ENCODE data around the gene KLHL1.

The KLHL1 gene

GRCh38 chr13:69857183-69857821 lies 250.9 kb downstream of the KLHL1 start:
- DNase-seq = no peak

GRCh38 chr13:69856331-69856730 lies 251.9 kb downstream of the KLHL1 start:
- no peak for DNase-seq

- no peak for DNase-seq
Observed at GRCh38 chr13:69828527-69828926, 279.7 kb downstream of the KLHL1 start.

DNA sequence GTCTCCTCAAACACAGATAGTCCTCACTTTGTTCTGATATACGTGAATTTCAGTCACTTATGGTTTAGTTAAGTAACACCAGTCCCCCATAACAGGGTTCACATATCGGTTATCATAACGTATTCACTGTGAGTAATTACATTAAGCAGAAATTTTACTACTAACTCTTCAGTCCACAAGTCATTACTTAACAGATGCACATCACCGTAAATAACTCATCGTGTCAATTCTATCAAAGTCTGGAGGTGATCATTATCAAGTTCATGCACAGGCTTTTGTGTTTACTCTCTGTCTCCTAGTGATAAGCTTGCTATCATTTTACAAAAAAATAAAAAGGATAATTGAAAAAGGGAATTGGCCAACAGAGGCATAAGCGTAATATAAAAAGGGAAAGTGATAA lies 288.1 kb downstream of the KLHL1 start:
- DNase-seq = no peak

DNA sequence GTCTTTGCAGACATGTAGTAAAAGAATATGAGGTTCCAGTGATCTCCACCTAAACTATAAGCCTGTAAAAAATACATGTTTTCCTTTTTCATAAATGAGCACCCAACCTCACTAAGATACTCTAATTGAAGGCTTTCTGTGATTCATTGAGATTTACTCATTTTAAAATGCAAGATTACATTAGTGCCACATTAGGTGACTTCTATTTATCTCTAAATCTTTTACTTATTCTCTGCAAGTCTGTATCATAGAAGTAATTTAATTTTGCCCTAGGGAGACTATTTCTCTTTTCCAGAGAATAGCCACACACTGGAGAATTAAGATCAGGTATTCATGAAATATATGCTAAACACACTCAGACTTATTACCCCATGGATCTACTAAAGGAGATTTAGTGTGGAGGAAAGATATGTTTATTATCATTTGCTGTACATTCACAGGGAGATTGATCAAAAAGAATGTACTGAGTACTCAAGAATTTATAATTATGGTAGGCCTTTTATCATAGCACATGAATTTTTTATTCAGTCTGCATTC lies 290.9 kb downstream of the KLHL1 start:
- no peak for DNase-seq

GRCh38 chr13:69809152-69809551 lies 299.1 kb downstream of the KLHL1 start:
- DNase-seq = no peak

GRCh38 chr13:69796256-69796655 lies 312.0 kb downstream of the KLHL1 start:
- DNase-seq = no peak

- DNase-seq = no peak
Observed at GRCh38 chr13:69793783-69794453, 314.3 kb downstream of the KLHL1 start.

- no peak for DNase-seq
Observed at GRCh38 chr13:69776937-69777336, 331.3 kb downstream of the KLHL1 start.

- no peak for DNase-seq
Observed at GRCh38 chr13:69769608-69770007, 338.6 kb downstream of the KLHL1 start.

DNA sequence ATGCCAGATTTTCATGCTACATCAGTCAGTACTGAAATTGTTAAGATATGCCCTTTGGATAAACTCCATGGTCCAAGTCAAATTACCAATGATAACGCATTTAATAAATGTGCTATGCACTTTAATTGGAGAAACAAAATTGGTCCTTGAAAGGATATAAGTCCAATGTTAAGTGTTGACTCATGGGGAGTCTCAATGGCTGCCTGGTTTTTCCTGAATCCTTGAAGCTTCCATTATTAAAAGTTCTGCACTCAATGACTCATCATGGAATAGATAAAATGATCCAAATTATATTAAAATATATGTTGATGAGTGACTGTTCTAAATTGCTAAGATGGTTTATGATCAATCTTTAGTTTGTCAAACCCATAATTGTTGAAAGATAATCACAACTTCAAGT lies 346.7 kb downstream of the KLHL1 start:
- DNase-seq = no peak

- no peak for DNase-seq
Observed at GRCh38 chr13:69755101-69755500, 353.2 kb downstream of the KLHL1 start.

DNA sequence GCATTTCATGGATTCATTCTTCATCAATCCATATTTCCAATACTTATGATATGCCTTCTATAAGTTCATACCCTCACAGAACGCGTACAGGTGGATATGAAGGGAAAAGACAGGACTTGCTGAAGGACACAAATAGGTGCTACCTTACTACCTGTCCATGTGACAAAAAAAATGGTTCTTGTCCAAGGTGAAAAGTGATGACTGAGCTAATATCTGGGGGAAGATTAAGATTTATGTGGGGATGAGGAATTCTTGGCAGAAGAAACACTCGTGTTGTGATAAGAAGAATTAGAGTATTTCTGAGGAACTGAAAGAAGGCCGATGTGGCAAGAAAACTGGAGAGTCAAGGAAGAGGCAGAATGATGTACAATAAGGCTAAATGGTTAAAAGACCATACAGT lies 357.0 kb downstream of the KLHL1 start:
- DNase-seq = no peak

- DNase-seq = no peak
Observed at GRCh38 chr13:69737129-69737935, 370.9 kb downstream of the KLHL1 start.

DNA sequence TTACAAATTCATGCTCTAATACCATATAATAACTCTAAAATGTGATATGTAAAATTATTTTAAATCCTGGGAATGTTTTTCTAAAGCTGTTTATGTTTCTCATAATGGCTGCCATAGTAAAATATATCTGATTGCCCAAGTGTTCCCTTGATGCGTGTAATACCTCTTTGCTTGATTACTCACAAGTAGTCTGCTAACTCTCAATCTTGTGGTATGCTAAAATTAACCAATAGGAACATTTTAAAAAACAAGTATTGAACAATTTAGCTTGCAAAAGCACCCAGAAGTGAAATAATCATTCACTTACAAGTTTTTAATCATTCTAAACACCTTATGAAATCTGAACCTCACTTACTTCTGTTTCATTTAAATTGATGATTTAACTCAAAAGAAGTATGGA lies 386.6 kb downstream of the KLHL1 start:
- no peak for DNase-seq

GRCh38 chr13:69720278-69720983 lies 387.8 kb downstream of the KLHL1 start:
- DNase-seq = no peak

GRCh38 chr13:69706807-69707206 lies 401.4 kb downstream of the KLHL1 start:
- no peak for DNase-seq

GRCh38 chr13:69704311-69704710 lies 403.9 kb downstream of the KLHL1 start:
- DNase-seq = no peak

DNA sequence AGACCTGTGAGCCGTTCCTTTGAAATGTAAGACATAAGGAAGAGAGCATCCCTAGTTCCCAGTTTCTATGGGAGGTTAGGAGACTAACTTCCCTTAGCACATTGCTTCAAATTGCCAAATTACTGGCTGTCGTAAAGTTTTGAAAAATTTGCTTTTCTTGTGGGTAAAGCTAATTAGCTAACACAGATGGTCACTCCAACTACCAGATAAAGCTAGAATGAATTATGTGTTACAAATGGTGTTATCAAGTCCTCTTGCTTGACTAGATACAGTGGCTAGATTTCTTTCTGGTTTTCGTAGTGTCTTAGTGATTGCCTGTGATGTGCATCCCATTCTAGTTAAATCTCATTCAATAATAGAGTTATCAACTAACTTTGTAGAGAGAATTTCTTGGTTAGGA lies 417.3 kb downstream of the KLHL1 start:
- DNase-seq = no peak

DNA sequence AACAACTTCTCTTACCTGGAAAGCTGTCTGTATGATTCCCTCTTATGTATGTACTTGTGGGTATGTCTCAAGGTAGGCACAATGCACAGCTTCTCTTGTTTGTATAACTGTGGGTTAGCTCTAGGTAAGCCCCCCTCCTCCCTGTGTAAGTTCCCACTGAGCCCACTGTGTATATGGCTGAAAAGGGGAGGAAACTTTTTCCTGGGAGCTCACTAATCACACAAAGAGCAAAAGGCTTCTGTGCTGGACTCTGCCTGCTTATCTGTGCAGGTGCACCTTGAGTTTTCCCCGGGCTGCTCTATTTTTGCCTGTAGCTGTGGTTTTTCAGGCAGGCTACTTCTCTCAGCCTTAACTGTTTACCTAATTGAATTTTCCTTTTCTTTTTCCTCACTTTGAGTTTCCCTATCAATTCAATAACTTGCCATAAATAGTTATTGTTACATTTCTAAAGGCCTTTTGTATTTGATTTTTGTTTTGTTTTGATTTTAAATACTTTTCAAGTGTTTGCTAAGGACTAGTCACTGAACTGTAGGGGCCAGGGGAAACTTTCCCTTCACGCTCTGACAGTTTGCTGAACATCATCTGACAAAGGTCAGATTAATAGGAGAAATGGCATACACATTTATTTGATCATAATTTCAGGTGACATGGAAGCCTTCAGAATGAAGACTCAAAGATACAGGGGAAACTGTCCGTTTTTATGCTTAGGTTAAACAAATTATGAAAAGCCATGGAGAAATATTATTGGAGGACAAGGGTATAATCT lies 424.1 kb downstream of the KLHL1 start:
- DNase-seq = no peak

- DNase-seq = no peak
Observed at GRCh38 chr13:69681722-69682121, 426.5 kb downstream of the KLHL1 start.

GRCh38 chr13:69677343-69677742 lies 430.9 kb downstream of the KLHL1 start:
- DNase-seq = no peak
